Left renal cortex interstitium (tissue), 4 donors: Measurements from ENCODE around the gene SUGP1. TPM values are rescaled to one million over a fixed set of nuclear protein-coding genes. Genes with fewer than 3 reads are reported as not detected.

Source experiments
- DNase-seq, 4 donors: peaks; one replicate each; pipeline ENCODE4 v3.0.0-alpha.2; 2013; ENCODE audit warnings: low read depth in 4 of 4, low spot score in 2 of 4, missing footprints in 1 of 4
- polyA plus RNA-seq, 4 donors: library from polyadenylated mRNA; unstranded; fragments of 120-200 nt; gene quantifications; one replicate each; pipeline ENCODE4 v1.2.1, GENCODE V29; 2013; ENCODE audit not compliant: insufficient read length in 4 of 4

Gene SUGP1
- polyA plus RNA-seq, 4 donors: 50.9 to 69.1 (median 58.5) TPM

DNA sequence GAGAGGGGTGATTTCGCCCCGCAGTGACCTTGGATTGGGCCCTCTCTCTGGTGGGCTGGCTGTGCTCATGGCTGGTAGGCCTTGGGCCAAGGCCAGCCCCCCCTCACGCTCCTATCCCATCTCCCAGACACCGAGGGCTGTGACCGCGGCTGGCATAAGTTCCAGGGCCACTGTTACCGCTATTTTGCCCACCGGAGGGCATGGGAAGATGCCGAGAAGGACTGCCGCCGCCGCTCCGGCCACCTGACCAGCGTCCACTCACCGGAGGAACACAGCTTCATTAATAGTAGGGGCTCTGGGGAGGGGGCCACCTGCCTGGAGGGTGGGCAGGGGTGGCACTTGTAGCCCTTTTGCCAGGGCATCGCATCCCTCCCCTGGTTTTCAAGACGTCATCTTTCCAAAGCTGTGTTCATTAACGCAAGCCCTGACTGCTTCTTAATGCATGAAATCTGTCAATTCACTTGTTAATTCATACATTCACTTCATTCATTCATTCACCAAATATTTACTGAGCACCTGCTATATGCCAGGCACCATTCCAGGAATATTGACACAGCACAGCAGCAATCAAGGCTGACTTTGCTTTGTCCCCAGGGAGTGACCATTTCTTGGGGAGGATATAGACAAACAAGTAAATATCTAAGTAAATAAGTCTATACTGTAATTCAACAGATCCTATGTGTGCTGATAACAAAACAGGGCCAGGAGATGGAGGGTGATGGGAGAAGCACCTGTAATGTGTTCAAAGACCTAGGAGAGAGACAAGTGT is 82.0 kb downstream of the SUGP1 start:
- DNase-seq: no peak

GRCh38 chr19:19236173-19236572 is 84.1 kb downstream of the SUGP1 start:
- no peak for DNase-seq

DNA sequence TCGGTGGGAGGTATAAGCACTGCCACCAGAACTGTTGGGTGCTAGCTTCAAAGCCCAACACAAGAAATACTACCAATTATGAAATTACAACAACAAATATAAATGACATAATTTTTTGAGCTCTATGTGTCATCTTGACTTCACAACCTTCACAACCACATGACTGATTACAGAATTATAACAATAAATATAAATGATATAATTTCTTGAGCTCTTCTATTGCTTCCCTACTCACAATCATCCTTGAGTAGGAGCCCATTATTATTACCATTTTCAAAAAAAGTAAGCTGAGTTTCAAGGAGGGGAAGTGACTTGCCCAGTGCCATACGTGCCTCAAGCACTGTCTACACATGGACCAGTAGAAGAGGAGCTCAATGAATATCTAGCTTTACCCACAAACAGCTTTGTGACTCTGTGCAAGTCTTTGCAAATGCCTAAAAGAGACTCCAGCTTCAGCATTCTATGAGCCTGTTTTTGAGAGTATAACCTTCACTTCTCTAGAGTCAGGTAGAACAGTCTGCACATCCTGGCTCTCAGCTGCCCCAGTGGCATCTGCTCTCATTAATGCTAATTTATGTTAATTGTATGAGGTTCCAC is 86.0 kb downstream of the SUGP1 start:
- no peak for DNase-seq

GRCh38 chr19:19232261-19232721 is 88.0 kb downstream of the SUGP1 start:
- DNase-seq: no peak

- DNase-seq: no peak
Observed at GRCh38 chr19:19230999-19231398, 89.3 kb downstream of the SUGP1 start.

DNA sequence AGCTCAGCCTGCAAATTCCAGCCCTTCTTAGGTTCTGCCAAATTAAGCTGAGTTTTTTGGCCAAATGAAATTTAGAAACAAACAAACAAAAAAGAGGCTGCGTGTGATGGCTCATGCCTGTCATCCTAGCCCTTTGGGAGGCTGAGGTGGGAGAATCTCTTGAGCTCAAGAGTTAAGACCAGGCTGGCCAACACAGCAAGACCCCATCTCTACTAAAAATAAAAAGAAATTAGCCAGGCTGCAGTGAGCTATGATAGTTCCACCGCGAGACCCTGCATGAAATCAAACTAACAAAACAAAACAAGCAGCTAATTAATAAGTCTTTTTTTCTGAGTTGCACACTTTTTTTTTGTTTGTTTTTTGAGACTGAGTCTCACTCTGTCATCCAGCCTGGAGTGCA is 90.6 kb downstream of the SUGP1 start:
- DNase-seq: no peak

DNA sequence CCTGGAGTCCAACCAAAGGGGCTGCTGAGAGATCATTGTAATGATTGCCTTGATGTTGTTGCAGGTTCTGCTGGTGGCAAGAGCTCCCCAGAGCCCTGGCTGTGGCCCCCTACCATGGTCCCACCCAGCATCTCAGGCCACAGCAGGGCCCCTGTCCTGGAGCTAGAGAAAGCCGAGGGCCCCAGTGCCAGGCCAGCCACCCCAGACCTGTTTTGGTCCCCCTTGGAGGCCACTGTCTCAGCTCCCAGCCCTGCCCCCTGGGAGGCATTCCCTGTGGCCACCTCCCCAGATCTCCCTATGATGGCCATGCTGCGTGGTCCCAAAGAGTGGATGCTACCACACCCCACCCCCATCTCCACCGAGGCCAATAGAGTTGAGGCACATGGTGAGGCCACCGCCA is 93.1 kb downstream of the SUGP1 start:
- DNase-seq: no peak

GRCh38 chr19:19226663-19227062 is 93.6 kb downstream of the SUGP1 start:
- DNase-seq: no peak

DNA sequence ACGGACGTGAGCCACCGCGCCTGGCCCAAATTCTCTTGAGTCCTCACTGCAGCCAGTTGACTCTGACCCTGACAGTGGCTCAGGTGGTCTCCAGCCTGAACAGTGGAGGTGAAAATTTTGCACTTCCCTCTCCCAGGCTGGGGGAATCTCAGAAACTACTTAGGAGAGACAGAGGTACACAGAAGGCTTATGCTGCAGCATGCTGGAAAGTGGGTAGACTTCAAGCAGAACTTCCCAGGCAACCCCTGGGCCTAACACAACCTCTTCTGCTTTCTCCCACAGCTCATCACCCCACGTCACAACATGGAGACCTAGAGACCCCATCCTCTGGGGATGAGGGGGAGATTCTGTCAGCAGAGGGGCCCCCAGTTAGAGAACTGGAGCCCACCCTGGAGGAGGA is 94.1 kb downstream of the SUGP1 start:
- DNase-seq: no peak

Other genes starting within 250 kb of the SUGP1 start
- 10 to 100 TPM; 25.5 to 46.2 (median 36.3) TPM for gene TMEM161A, start 182.0 kb downstream of the SUGP1 start, polyA plus RNA-seq
- 1 to 10 TPM; 1.2 to 4.2 (median 1.9) TPM for gene MEF2B, start 150.2 kb downstream of the SUGP1 start, polyA plus RNA-seq
- 10 to 100 TPM; 13.5 to 24.3 (median 21.1) TPM for gene BORCS8, start 128.4 kb downstream of the SUGP1 start, polyA plus RNA-seq
- 10 to 100 TPM; 58.1 to 96.0 (median 75.3) TPM for gene RFXANK, start 128.3 kb downstream of the SUGP1 start, polyA plus RNA-seq
- gene NR2C2AP, start 117.1 kb downstream of the SUGP1 start, polyA plus RNA-seq: 10 to 100 TPM; 13.6 to 15.4 (median 13.8) TPM
- 1 to 10 TPM in 1 of 4 donors, under 1 TPM in 1, not detected in 2; 0.09 to 1.5 TPM for gene NCAN, start 108.6 kb downstream of the SUGP1 start, polyA plus RNA-seq
- gene TM6SF2, start 47.2 kb downstream of the SUGP1 start, polyA plus RNA-seq: 1 to 10 TPM; 2.2 to 4.1 (median 3.1) TPM
- 10 to 100 TPM; 36.9 to 87.6 (median 61.7) TPM for gene MAU2, start 320 bp upstream of the SUGP1 start, polyA plus RNA-seq
- gene GATAD2A, start 85.2 kb upstream of the SUGP1 start, polyA plus RNA-seq: 10 to 100 TPM; 40.6 to 57.7 (median 50.0) TPM
- gene TSSK6, start 195.0 kb upstream of the SUGP1 start, polyA plus RNA-seq: 1 to 10 TPM in 3 of 4 donors, under 1 TPM in 1; 0.71 to 2.4 (median 1.7) TPM
- gene NDUFA13, start 195.7 kb upstream of the SUGP1 start, polyA plus RNA-seq: 100 to 1,000 TPM; 261 to 386 (median 304) TPM
- gene YJEFN3, start 208.4 kb upstream of the SUGP1 start, polyA plus RNA-seq: 10 to 100 TPM in 2 of 4 donors, 1 to 10 TPM in 2; 3.2 to 14.2 (median 8.5) TPM
- under 1 TPM; 0.07 to 0.27 (median 0.22) TPM for gene CILP2, start 217.8 kb upstream of the SUGP1 start, polyA plus RNA-seq